ENCODE data around the gene SNRPN.
"Not testable (repeated sequence)": the region's sequence is repeated elsewhere in the genome, so short reads cannot be mapped to it uniquely, and the experiment has no call there.

SNRPN gene

DNA sequence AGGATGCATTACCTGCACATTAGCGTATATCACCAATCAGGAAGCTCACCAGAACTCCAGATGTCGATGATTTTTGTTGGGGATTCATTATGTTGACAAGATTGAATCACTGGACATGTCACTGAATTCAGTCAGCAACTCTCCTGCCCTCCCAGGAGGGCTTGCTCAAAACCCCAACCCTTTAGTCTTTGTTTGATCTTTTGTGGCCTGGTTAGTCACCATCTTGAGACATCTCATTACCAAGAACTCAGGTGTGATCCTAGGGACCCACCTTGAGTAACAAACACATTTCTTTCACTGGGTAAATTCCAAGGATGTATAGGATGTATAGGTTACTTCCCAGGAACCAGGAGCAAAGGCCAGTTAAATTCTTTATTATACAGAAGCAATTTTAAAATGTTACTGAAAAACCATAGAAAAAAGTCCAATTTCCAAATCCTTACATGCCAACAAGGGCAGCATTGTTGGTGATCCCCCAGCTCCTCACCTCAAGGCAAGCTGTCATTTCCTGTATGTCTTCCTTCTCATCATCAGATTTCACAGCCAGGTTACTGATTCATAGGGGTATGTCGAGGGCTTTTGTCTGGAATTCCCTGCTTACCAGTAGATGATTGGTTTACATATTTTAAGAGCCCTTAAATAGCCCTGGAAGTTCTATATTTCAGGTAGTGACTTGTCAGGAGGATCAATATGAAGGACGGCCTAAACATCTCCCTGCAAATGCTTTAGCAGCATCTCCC, 11.7 kb downstream of the SNRPN start:
- FAIRE-seq (no peak), DNase-seq (ENCODE audit: extremely low spot score, insufficient read length, low read depth) (no peak)

DNA sequence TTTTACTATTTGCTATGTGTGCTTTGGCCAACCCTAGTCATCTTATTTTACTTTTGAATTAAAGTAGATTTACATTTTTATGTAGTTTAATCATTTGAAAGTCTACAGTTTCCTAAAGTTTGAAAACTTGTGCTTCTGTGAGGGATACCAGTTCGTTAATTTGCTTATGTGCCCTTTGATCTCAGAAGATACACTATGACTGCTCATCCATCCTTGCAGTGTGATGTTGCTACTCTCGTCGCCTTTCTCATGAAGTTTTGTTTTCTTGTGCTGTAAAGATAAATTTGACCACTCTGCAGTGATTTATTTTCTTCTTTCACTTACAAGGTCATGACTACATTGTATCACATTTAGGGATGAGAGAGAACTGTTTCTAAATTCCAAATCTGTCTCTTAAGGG, 16.3 kb downstream of the SNRPN start:
- no peak for DNase-seq (ENCODE audit: extremely low spot score, insufficient read length, low read depth)
- FAIRE-seq, result no peak

DNA sequence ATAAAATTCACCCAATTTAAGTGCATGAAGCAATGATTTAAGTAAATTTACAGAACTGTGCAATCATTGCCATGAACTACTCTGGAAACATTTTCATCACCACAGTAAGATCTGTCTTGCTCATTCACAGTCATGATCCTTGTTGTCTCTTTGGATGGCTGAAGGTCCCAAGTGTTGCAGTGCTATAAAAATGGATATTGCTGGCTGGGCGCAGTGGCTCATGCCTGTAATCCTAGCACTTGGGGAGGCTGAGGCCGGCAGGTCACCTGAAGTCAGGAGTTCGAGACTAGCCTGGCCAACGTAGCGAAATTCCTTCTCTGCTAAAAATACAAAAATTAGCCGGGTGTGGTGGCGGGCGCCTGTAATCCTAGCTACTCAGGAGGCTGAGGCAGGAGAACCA, 17.0 kb downstream of the SNRPN start:
- no peak for DNase-seq (ENCODE audit: extremely low spot score, insufficient read length, low read depth)

DNA sequence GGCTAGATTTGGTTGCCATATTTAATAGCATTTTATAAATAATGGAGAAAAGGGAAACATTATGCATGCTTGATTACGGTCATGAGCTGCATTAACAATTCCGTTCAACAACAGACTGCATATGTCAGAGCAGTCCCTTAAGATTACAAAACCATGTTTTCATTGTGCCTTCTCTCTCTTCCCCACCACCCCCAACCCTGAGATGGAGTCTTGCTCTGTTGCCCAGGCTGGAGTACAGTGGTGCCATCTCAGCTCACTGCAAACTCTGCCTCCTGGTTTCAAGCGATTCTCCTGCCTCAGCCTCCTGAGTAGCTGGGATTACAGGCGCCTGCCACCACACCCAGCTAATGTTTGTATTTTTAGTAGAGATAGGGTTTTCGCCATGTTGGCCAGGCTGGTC, 17.9 kb downstream of the SNRPN start:
- DNase-seq (ENCODE audit: extremely low spot score, insufficient read length, low read depth); FAIRE-seq: not testable (repeated sequence)

More for the DNA sequence above, 17.0 kb downstream of the SNRPN start:
- FAIRE-seq, result no peak

DNA sequence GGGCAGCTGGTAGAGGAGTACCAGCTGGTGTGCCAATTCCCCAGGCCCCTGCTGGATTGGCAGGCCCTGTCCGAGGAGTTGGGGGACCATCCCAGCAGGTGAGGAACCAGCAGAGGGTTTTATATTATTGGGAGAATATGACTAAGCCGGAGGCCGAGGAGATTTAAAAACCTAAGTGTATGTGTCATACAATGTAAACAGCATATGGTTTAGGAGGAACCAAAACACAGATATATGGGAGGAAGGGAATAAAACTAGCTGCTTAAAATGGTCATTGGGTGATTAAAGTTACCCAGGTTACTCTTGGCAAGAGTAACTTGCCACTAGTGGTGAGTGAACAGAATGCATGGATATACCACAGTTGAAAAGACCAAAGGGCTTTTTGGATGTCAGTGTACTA, 22.1 kb downstream of the SNRPN start:
- DNase-seq (ENCODE audit: extremely low spot score, insufficient read length, low read depth) (no peak), FAIRE-seq (no peak)

DNA sequence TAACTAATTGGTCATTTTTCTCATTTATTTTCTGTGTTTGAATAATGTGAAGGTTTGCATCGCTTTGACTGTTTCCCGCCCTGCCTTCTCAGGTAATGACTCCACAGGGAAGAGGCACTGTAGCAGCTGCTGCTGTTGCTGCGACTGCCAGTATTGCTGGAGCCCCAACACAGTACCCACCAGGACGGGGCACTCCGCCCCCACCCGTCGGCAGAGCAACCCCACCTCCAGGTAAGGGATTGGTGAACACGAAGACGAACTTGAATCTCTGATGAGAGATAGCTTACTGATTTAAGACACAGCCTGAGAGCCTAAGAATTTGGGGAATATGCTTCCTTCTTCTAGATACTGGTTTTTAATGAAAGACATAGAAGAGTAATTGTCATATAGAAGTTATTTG, 22.9 kb downstream of the SNRPN start:
- DNase-seq (ENCODE audit: extremely low spot score, insufficient read length, low read depth) (no peak), FAIRE-seq (no peak)

DNA sequence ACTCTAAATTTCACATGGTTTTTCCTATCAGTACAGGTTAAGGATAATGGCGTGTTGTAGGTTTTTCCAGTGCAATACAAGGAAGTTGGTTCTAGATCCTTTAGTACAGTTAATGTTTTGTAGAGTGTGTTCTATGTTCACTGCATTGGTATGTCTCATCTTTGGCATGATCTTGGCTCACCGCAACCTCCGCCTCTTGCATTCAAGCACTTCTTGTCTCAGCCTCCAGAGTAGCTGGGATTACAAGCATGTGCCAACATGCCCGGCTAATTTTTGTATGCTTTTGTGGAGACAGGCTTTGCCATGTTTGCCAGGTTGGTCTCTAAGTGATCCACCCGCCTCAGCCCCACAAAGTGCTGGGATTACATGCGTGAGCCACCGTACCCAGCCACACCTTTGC, 30.4 kb downstream of the SNRPN start:
- FAIRE-seq (no peak), DNase-seq (ENCODE audit: extremely low spot score, insufficient read length, low read depth) (no peak)

DNA sequence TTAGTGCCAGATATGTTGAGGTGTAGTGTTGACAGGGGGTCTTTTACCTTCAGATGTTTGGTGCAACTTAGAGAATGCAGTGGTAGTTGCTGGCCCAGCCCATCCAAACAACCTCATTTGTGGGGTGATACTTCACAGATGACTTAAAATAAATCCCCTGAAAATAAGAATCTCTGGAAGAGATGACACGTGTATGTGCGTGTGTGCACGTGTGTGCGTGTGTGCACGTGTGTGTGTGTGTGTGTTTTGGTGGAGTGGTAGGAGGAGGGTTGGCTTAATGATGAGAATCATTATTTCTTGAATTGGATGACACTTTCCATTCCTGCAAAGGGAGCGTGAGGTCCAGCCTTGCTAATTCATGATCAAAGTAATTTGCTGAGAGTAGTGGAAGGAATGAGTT, 31.9 kb downstream of the SNRPN start:
- no peak for DNase-seq (ENCODE audit: extremely low spot score, insufficient read length, low read depth)
- no peak for FAIRE-seq

DNA sequence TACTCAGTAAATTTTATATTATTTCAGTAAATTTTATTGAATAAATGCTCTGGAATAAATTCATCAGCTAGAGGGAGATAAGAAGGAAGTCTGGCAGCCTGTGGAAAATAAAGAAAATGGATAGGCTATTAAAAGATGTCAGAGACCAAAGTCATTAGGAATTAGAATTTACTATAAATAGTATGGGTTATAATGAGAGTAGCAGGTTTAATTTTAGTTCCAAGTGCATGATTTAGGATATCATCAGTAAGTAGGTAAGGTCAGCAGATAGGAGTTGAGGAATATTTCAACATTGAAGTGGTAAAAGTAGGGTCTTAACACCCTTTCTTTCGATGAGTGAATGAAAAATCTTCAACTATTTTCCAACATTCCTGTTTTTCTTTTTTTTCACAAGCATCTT, 64.6 kb downstream of the SNRPN start:
- FAIRE-seq, result no peak
- no peak for DNase-seq (ENCODE audit: extremely low spot score, insufficient read length, low read depth)

DNA sequence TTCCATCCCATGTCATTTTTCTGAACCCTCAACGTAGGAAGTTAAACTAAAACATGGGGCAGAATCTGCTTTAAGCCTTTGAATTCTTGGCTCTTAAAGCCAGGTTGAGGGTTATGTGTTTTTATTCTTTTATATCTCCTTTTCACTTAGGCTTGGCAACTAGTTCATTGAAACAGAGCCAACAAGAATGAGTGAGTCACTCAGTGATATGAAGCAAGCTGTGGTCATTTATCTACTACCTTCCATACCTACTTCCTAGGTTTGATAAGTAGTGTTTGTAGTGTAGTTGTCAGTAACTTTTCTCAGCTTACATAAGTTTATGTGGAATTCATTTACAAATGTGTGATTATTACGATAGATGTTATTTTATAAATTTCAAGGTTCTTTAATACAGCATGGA, 67.4 kb downstream of the SNRPN start:
- no peak for DNase-seq (ENCODE audit: extremely low spot score, insufficient read length, low read depth)
- FAIRE-seq, result no peak
